Measurements from ENCODE around the gene CREG2.

- no peak for TF ChIP-seq CTCF (IDR thresholded peaks at IDR 0.05)
- no peak for TF ChIP-seq NRF1 (IDR thresholded peaks at IDR 0.05; ENCODE audit: low read depth, low read length)
- TF ChIP-seq GABPA (IDR thresholded peaks at IDR 0.05; ENCODE audit: low read depth), result no peak
- TF ChIP-seq POLR2AphosphoS5 (IDR thresholded peaks at IDR 0.05; ENCODE audit: low read depth, low read length), result no peak
- no peak for TF ChIP-seq TAF1 (IDR thresholded peaks at IDR 0.05; ENCODE audit: borderline replicate concordance, low read depth, low read length)
- TF ChIP-seq, protein P1, sequence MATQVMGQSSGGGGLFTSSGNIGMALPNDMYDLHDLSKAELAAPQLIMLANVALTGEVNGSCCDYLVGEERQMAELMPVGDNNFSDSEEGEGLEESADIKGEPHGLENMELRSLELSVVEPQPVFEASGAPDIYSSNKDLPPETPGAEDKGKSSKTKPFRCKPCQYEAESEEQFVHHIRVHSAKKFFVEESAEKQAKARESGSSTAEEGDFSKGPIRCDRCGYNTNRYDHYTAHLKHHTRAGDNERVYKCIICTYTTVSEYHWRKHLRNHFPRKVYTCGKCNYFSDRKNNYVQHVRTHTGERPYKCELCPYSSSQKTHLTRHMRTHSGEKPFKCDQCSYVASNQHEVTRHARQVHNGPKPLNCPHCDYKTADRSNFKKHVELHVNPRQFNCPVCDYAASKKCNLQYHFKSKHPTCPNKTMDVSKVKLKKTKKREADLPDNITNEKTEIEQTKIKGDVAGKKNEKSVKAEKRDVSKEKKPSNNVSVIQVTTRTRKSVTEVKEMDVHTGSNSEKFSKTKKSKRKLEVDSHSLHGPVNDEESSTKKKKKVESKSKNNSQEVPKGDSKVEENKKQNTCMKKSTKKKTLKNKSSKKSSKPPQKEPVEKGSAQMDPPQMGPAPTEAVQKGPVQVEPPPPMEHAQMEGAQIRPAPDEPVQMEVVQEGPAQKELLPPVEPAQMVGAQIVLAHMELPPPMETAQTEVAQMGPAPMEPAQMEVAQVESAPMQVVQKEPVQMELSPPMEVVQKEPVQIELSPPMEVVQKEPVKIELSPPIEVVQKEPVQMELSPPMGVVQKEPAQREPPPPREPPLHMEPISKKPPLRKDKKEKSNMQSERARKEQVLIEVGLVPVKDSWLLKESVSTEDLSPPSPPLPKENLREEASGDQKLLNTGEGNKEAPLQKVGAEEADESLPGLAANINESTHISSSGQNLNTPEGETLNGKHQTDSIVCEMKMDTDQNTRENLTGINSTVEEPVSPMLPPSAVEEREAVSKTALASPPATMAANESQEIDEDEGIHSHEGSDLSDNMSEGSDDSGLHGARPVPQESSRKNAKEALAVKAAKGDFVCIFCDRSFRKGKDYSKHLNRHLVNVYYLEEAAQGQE (IDR thresholded peaks at IDR 0.05; ENCODE audit: low read depth, low read length), result no peak
- TF ChIP-seq EP300 (IDR thresholded peaks at IDR 0.05; ENCODE audit: borderline replicate concordance in 1 of 2, low read depth in 1 of 2, low read length in 1 of 2), result no peak
- TF ChIP-seq FOXM1 (IDR thresholded peaks at IDR 0.05; ENCODE audit: low read depth), result no peak
- TF ChIP-seq RAD21 (IDR thresholded peaks at IDR 0.05; ENCODE audit: low read length), result no peak
- no peak for TF ChIP-seq SMC3 (IDR thresholded peaks at IDR 0.05; ENCODE audit: low read depth, low read length)
- TF ChIP-seq TEAD4 (IDR thresholded peaks at IDR 0.05; ENCODE audit: borderline replicate concordance, insufficient read depth), result no peak
- TF ChIP-seq, protein P2, sequence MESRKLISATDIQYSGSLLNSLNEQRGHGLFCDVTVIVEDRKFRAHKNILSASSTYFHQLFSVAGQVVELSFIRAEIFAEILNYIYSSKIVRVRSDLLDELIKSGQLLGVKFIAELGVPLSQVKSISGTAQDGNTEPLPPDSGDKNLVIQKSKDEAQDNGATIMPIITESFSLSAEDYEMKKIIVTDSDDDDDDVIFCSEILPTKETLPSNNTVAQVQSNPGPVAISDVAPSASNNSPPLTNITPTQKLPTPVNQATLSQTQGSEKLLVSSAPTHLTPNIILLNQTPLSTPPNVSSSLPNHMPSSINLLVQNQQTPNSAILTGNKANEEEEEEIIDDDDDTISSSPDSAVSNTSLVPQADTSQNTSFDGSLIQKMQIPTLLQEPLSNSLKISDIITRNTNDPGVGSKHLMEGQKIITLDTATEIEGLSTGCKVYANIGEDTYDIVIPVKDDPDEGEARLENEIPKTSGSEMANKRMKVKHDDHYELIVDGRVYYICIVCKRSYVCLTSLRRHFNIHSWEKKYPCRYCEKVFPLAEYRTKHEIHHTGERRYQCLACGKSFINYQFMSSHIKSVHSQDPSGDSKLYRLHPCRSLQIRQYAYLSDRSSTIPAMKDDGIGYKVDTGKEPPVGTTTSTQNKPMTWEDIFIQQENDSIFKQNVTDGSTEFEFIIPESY (IDR thresholded peaks at IDR 0.05; ENCODE audit: borderline replicate concordance, low read depth), result no peak
- no peak for TF ChIP-seq YY1 (IDR thresholded peaks at IDR 0.05; ENCODE audit: low read depth)
- no peak for TF ChIP-seq MAX (IDR thresholded peaks at IDR 0.05; ENCODE audit: low read depth)
Observed at GRCh38 chr2:101405351-101405899, 18.1 kb upstream of the CREG2 start.
